ENCODE measurements around the gene B3GALNT2.

DNA sequence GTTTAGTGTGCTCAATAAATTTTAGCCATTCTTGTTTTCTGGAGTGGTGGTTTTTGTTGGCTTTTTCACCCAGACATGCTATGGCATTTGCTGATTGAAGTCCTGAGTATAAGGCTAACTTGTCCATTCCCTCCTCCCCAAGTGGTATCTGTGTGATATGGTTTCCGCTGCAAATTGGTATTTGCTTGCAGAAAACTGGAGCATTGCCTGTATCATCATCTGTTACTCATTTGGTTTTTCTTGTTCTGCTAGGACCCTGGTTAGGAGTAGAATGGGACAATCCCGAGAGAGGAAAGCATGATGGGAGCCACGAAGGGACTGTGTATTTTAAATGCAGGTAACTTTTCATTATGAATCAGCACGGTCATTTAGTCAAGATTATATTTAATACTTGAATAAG, 103.0 kb downstream of the B3GALNT2 start:
- TF ChIP-seq, protein P1, sequence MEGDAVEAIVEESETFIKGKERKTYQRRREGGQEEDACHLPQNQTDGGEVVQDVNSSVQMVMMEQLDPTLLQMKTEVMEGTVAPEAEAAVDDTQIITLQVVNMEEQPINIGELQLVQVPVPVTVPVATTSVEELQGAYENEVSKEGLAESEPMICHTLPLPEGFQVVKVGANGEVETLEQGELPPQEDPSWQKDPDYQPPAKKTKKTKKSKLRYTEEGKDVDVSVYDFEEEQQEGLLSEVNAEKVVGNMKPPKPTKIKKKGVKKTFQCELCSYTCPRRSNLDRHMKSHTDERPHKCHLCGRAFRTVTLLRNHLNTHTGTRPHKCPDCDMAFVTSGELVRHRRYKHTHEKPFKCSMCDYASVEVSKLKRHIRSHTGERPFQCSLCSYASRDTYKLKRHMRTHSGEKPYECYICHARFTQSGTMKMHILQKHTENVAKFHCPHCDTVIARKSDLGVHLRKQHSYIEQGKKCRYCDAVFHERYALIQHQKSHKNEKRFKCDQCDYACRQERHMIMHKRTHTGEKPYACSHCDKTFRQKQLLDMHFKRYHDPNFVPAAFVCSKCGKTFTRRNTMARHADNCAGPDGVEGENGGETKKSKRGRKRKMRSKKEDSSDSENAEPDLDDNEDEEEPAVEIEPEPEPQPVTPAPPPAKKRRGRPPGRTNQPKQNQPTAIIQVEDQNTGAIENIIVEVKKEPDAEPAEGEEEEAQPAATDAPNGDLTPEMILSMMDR (IDR thresholded peaks at IDR 0.05): no peak
- no peak for TF ChIP-seq EZH2 (IDR thresholded peaks at IDR 0.05; ENCODE audit: borderline replicate concordance, insufficient read depth, low read depth, low read length, poor library complexity, severe bottlenecking)
